HUES48 (cell line): Measurements from ENCODE around the gene CYLD.
A peak's percentile ranks its signal among the peaks of the same experiment; 100 is the strongest.

Experiments used
- H3K27ac ChIP-seq: one replicate; pipeline ENCODE4 v1.7.0; 2013; ENCODE audit warnings: low read depth, low read length, inconsistent platforms
- H3K27me3 ChIP-seq: 2 replicates; pipeline ENCODE4 v1.6.1; 2013; ENCODE audit warnings: mild to moderate bottlenecking, low read length; ENCODE audit not compliant: control insufficient read depth, insufficient read depth
- H3K36me3 ChIP-seq: 2 replicates; pipeline ENCODE4 v1.6.1; 2013; ENCODE audit warnings: low read length; ENCODE audit not compliant: control insufficient read depth, insufficient read depth
- H3K4me1 ChIP-seq: 2 replicates; pipeline ENCODE4 v1.6.1; 2013; ENCODE audit warnings: mild to moderate bottlenecking, low read length; ENCODE audit not compliant: control insufficient read depth, insufficient read depth
- H3K4me3 ChIP-seq: 2 replicates; pipeline ENCODE4 v1.5.1; 2013; ENCODE audit warnings: mild to moderate bottlenecking, low read depth, low read length
- H3K9ac ChIP-seq: 2 replicates; pipeline ENCODE4 v1.6.1; 2013; ENCODE audit warnings: mild to moderate bottlenecking, low read depth, low read length, moderate library complexity
- H3K9me3 ChIP-seq: 2 replicates; pipeline ENCODE4 v1.6.1; 2013; ENCODE audit warnings: low read length; ENCODE audit not compliant: control insufficient read depth, insufficient read depth

Gene CYLD

GRCh38 chr16:50724306-50724705 is 17.6 kb upstream of the CYLD start:
- no peak overlapping the region for H3K4me3 ChIP-seq
- H3K4me1 ChIP-seq = no peaks in the 10 kb centered on the region; the same call in 1 of the 2 replicates
- no peak overlapping the region for H3K27ac ChIP-seq
- H3K36me3 ChIP-seq = no peaks in the 10 kb centered on the region
- H3K9ac ChIP-seq = no peak overlapping the region
- no peaks in the 10 kb centered on the region for H3K9me3 ChIP-seq
- H3K27me3 ChIP-seq = no peaks in the 10 kb centered on the region

- H3K27ac ChIP-seq = no peak overlapping the region
- H3K4me1 ChIP-seq = no peaks in the 10 kb centered on the region
- H3K4me3 ChIP-seq = no peak overlapping the region
- H3K9me3 ChIP-seq = no peaks in the 10 kb centered on the region
- no peaks in the 10 kb centered on the region for H3K36me3 ChIP-seq
- H3K27me3 ChIP-seq = no peaks in the 10 kb centered on the region
- no peak overlapping the region for H3K9ac ChIP-seq
These were observed 10.5 kb upstream of the CYLD start for GRCh38 chr16:50731130-50731988.

- Histone ChIP-seq H3K27me3 (no peaks in the 10 kb centered on the region), H3K36me3 (no peaks in the 10 kb centered on the region), H3K9ac (no peak overlapping the region), H3K4me3 (no peak overlapping the region), H3K4me1 (no peaks in the 10 kb centered on the region), H3K9me3 (no peaks in the 10 kb centered on the region), H3K27ac (no peak overlapping the region)
These were observed 9.7 kb upstream of the CYLD start for GRCh38 chr16:50731989-50732832.

- H3K4me1 ChIP-seq = no peaks in the 10 kb centered on the region
- H3K4me3 ChIP-seq = no peak overlapping the region
- no peak overlapping the region for H3K9ac ChIP-seq
- no peak overlapping the region for H3K27ac ChIP-seq
- H3K27me3 ChIP-seq = no peaks in the 10 kb centered on the region
- no peaks in the 10 kb centered on the region for H3K36me3 ChIP-seq
- no peaks in the 10 kb centered on the region for H3K9me3 ChIP-seq
These were observed 8.4 kb upstream of the CYLD start for GRCh38 chr16:50733468-50733867.

GRCh38 chr16:50735629-50736122 is 6.2 kb upstream of the CYLD start:
- H3K36me3 ChIP-seq = no peaks in the 10 kb centered on the region
- no peaks in the 10 kb centered on the region for H3K27me3 ChIP-seq
- no peak overlapping the region for H3K9ac ChIP-seq
- H3K4me3 ChIP-seq = no peak overlapping the region
- H3K4me1 ChIP-seq = no peaks in the 10 kb centered on the region
- H3K9me3 ChIP-seq = no peaks in the 10 kb centered on the region
- H3K27ac ChIP-seq = no peak overlapping the region

- no peak overlapping the region for H3K27ac ChIP-seq
- H3K27me3 ChIP-seq = no peaks in the 10 kb centered on the region
- H3K9ac ChIP-seq = no peak overlapping the region
- no peak overlapping the region for H3K4me3 ChIP-seq
- H3K4me1 ChIP-seq = 0 out of 2 replicates have a peak, but pooled peaks cover 3% of the 10 kb centered on the region
- no peaks in the 10 kb centered on the region for H3K9me3 ChIP-seq
- H3K36me3 ChIP-seq = no peaks in the 10 kb centered on the region
These were observed 5.4 kb upstream of the CYLD start for GRCh38 chr16:50736448-50736847.

GRCh38 chr16:50737420-50737959 is 4.4 kb upstream of the CYLD start:
- Histone ChIP-seq H3K9me3 (no peaks in the 10 kb centered on the region), H3K4me3 (no peak overlapping the region), H3K36me3 (no peaks in the 10 kb centered on the region), H3K4me1 (0 out of 2 replicates have a peak, but pooled peaks cover 3% of the 10 kb centered on the region), H3K27ac (no peak overlapping the region), H3K9ac (no peak overlapping the region), H3K27me3 (no peaks in the 10 kb centered on the region)

GRCh38 chr16:50739031-50739430 is 2.9 kb upstream of the CYLD start:
- H3K9ac ChIP-seq = no peak overlapping the region
- no peak overlapping the region for H3K4me3 ChIP-seq
- H3K4me1 ChIP-seq = peaks cover 15% of the 10 kb centered on the region

GRCh38 chr16:50740736-50741135 is 1.1 kb upstream of the CYLD start:
- peaks cover 33% of the 10 kb centered on the region for H3K4me1 ChIP-seq
- H3K9me3 ChIP-seq = no peaks in the 10 kb centered on the region
- no peak overlapping the region for H3K4me3 ChIP-seq
- no peak overlapping the region for H3K9ac ChIP-seq
- H3K36me3 ChIP-seq = no peaks in the 10 kb centered on the region
- H3K27ac ChIP-seq = no peak overlapping the region
- no peaks in the 10 kb centered on the region for H3K27me3 ChIP-seq

More at GRCh38 chr16:50739031-50739430, 2.9 kb upstream of the CYLD start:
- Histone ChIP-seq H3K9me3 (no peaks in the 10 kb centered on the region), H3K36me3 (no peaks in the 10 kb centered on the region), H3K27me3 (no peaks in the 10 kb centered on the region), H3K27ac (no peak overlapping the region)

- Histone ChIP-seq H3K27me3 (no peaks in the 10 kb centered on the region), H3K4me1 (peaks cover 33% of the 10 kb centered on the region), H3K9ac (no peak overlapping the region), H3K27ac (no peak overlapping the region), H3K9me3 (no peaks in the 10 kb centered on the region), H3K4me3 (peak overlapping the region; percentile 66), H3K36me3 (no peaks in the 10 kb centered on the region)
These were observed 583 bp upstream of the CYLD start for GRCh38 chr16:50741225-50741780.
